Heart left ventricle (tissue), 16 donors: ENCODE measurements around the gene AXDND1. TPM values are rescaled to one million over a fixed set of nuclear protein-coding genes. Genes with fewer than 3 reads are reported as not detected.
"Not testable (repeated sequence)": the region's sequence is repeated elsewhere in the genome, so short reads cannot be mapped to it uniquely, and the experiment has no call there.

Source experiments
- ATAC-seq, 4 donors: fragments of 200-7000 bp; cut with Tn5 transposase; one replicate each; pipeline ENCODE4 v1.9.1; 2020 to 2022; ENCODE audit warnings: moderate library complexity in 4 of 4, mild to moderate bottlenecking in 3 of 4, moderate number of reproducible peaks in 1 of 4
- DNase-seq, 5 donors: peaks; one replicate each; pipeline ENCODE4 v3.0.0-alpha.2; 2020
- H3K27ac ChIP-seq, 12 donors: fragments of 200-600 bp; sonication (generic) in 4 of 12; one replicate each; pipeline versions ENCODE4 v1.5.0 to v1.8.0; 2016 to 2022; ENCODE audit warnings: mild to moderate bottlenecking in 2 of 12
- H3K27me3 ChIP-seq, 9 donors: fragments of 200-600 bp; sonication (generic) in 2 of 9; one replicate each; pipeline versions ENCODE4 v1.5.1 to v1.8.0; 2016 to 2022; ENCODE audit warnings: mild to moderate bottlenecking in 3 of 9
- H3K36me3 ChIP-seq, 9 donors: fragments of 200-600 bp; sonication (generic) in 2 of 9; one replicate each; pipeline versions ENCODE4 v1.5.0 to v1.8.0; 2018 to 2022; ENCODE audit warnings: mild to moderate bottlenecking in 2 of 9
- H3K4me1 ChIP-seq, 12 donors: fragments of 200-600 bp; sonication (generic) in 4 of 12; one replicate each; pipeline versions ENCODE4 v1.5.0 to v1.8.0; 2016 to 2022; ENCODE audit warnings: mild to moderate bottlenecking in 3 of 12
- H3K4me3 ChIP-seq, 12 donors: fragments of 200-600 bp; sonication (generic) in 4 of 12; one replicate each; pipeline versions ENCODE4 v1.5.0 to v1.8.0; 2017 to 2022; ENCODE audit warnings: mild to moderate bottlenecking in 9 of 12, moderate library complexity in 4 of 12
- H3K9me3 ChIP-seq, 12 donors: fragments of 200-600 bp; sonication (generic) in 4 of 12; one replicate each; pipeline versions ENCODE4 v1.5.0 to v1.8.0; 2016 to 2022; ENCODE audit warnings: mild to moderate bottlenecking in 1 of 12
- POLR2A ChIP-seq, 2 donors: fragments of 450-650 bp; IDR thresholded peaks; one replicate each; pipeline ENCODE4 v1.6.1; 2017; ENCODE audit warnings: antibody characterized with exemption in 2 of 2, mild to moderate bottlenecking in 2 of 2, moderate library complexity in 2 of 2
- WGBS, 4 donors: extraction: QIAGEN DNeasy Blood & Tissue Kit in 2 of 4; methylation state at CpG; one replicate each; pipeline versions ENCODE4 v1.1.5 to v1.1.7; 2013 to 2018; 5-methylcytosine and 5-hydroxymethylcytosine counted together
- intact Hi-C, 10 donors: fragments of 100-400 bp; cut with DNase I; formaldehyde crosslinking; loops; one replicate each; pipeline versions ENCODE4 v1.11.1 to v1.14.2; 2022
- polyA plus RNA-seq, 2 donors: library from polyadenylated mRNA; stranded (reverse); fragments of 200-250 nt; gene quantifications; one replicate each; pipeline ENCODE4 v1.2.3, GENCODE V29; 2013
- total RNA-seq, 9 donors: library from RNA; depleted of rRNA in 2 of 9; stranded (reverse); fragments of >200 nt in 2 of 9; fragmentation: NEBNext Ultra II Directional in 3 of 9; extraction: Animal tissue kit (Norgen Biotek cat#: 25700) in 3 of 9; gene quantifications; one replicate each; pipeline versions ENCODE4 v1.1.0 to v1.2.4, GENCODE V29; 2016 to 2023
- TF ChIP-seq, protein P1 (sequence below), 12 donors: fragments of 200-600 bp; sonication (generic) in 4 of 12; IDR thresholded peaks; one replicate each; pipeline versions ENCODE4 v1.5.0 to v1.8.0; 2018 to 2022; ENCODE audit warnings: antibody characterized with exemption in 12 of 12, mild to moderate bottlenecking in 5 of 12
- donor health status: ischemic (EF 13 %, LVEDD 7.1; RV severe dilation, severe dysfunction).
- donor health status: healthy with polysubstance abuse.
- donor health status: DM: no; HTN: yes; CAD: no.
- donor health status: DM: no; HTN: no; CAD: no.
- donor health status: ischemic (EF 25% LVEDD 6.9; RV normal size, moderate dysfunction).
- donor health status: ischemic (EF 25% LVEDD 5.7; RV mildly dilated, moderate dysfunction).
- donor health status: healthy.
- donor health status: DM: yes; HTN: yes; CAD: no.
- donor health status: ischemic (EF 35%, LVEDD 5.7; RV mildly dilated, moderate dysfunction).
- donor health status: nonischemic (EF 11% LVEDD 7.7; RV severe dilation, severe dysfunction).
- donor health status: DM: yes; HTN: yes; CAD: no.
- donor health status: PGD.
- donor health status: ischemic (EF 29% LVEDD 5.4; RV normal size, mild dysfunction).
- donor health status: nonischemic (EF 23%, LVEDD 6.1; RV moderate dilation, normal function).

Gene AXDND1
- total and polyA plus RNA-seq, 11 donors, result 0.08 to 0.16 TPM; not detected in 9

DNA sequence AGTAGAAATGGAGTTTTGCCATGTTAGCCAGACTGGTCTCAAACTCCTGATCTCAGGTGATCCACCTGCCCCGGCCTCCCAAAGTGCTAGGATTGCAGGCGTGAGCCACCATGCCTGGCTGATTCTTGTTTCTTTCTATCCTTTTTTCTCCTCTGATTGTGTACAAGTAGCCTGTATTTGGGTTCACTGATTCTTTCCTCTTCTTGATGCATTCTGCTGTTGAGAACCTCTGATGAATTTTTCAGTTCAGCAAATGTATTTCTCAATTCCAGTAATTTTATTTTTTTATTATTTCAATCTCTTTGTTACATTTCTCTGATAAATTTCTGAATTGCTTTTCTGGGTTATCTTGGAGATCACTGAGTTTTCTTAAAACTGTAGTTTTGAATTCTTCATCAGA is 58.8 kb downstream of the AXDND1 start:
- intact Hi-C loops, result no loop called here
- WGBS, 4 donors, result 89 to 97% (median 96%) methylated on average over 2 of the region's 2 CpGs
- Histone ChIP-seq H3K9me3 (peaks cover 0 to 27% (median 14%) of the 10 kb centered on the region in 12 donors), H3K27me3 (no peaks in the 10 kb centered on the region), H3K4me3 (no peak overlapping the region), H3K27ac (no peak overlapping the region), H3K4me1 (no peaks in the 10 kb centered on the region), H3K36me3 (no peaks in the 10 kb centered on the region)
- ATAC-seq (no peak), DNase-seq (no peak)
- no peak for TF ChIP-seq POLR2A (IDR thresholded peaks at IDR 0.05)
- TF ChIP-seq, protein P1, sequence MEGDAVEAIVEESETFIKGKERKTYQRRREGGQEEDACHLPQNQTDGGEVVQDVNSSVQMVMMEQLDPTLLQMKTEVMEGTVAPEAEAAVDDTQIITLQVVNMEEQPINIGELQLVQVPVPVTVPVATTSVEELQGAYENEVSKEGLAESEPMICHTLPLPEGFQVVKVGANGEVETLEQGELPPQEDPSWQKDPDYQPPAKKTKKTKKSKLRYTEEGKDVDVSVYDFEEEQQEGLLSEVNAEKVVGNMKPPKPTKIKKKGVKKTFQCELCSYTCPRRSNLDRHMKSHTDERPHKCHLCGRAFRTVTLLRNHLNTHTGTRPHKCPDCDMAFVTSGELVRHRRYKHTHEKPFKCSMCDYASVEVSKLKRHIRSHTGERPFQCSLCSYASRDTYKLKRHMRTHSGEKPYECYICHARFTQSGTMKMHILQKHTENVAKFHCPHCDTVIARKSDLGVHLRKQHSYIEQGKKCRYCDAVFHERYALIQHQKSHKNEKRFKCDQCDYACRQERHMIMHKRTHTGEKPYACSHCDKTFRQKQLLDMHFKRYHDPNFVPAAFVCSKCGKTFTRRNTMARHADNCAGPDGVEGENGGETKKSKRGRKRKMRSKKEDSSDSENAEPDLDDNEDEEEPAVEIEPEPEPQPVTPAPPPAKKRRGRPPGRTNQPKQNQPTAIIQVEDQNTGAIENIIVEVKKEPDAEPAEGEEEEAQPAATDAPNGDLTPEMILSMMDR (IDR thresholded peaks at IDR 0.05), result no peak

DNA sequence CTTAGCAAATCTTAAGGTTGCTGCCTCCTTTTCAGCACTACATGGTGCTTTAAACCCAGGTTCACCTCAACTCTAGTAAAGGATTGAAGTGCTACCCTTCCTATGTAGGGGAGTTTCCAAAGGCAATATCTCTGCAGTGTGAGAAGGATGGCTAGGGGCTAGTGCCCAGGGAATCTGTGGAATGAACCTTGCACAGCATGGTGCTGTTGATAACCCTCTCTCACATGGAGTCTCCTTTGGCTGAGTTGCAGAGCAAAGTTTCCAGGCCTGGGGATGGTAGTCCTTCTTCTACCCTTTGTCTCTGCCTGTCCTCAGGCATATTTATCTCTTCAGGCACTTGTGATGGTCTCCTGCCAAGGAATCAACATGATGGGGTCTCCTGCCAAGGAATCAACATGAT is 59.4 kb downstream of the AXDND1 start:
- intact Hi-C loops, result no loop called here
- TF ChIP-seq POLR2A (IDR thresholded peaks at IDR 0.05), result no peak
- TF ChIP-seq, protein P1 (IDR thresholded peaks at IDR 0.05), result no peak
- H3K4me3 ChIP-seq, result no peak overlapping the region

DNA sequence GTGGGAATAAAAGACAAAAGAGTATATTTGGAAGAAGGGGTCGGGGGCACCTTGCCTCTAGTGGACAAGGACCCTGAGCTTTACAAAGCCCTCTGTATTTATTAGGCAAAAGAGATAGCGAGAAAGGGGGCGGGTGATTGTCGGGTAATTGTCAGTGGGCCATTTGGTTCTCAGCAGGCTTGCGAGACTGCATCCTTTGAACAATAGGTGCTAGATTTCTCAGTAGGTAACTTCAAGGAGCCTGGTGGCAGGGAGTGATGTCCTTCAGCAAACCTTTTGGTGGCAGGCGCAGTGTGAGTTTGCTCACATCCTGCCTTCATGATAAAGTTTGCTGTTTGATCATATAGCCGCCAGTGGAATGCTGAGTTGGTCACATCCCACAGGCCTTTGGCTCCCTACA is 71.4 kb downstream of the AXDND1 start:
- Histone ChIP-seq H3K4me3 (no peak overlapping the region), H3K9me3 (peaks cover 0 to 2% (median 0%) of the 10 kb centered on the region in 12 donors), H3K4me1 (no peaks in the 10 kb centered on the region), H3K36me3 (no peaks in the 10 kb centered on the region), H3K27ac (no peak overlapping the region), H3K27me3 (peaks cover 0 to 4% (median 0%) of the 10 kb centered on the region in 9 donors)
- intact Hi-C loops, result no loop called here
- 66 to 81% (median 75%) methylated on average over 7 of the region's 7 CpGs for WGBS, 4 donors
- DNase-seq (no peak), ATAC-seq (no peak)
- no peak for TF ChIP-seq POLR2A (IDR thresholded peaks at IDR 0.05)
- TF ChIP-seq, protein P1 (IDR thresholded peaks at IDR 0.05), result no peak

More for the DNA sequence above, 59.4 kb downstream of the AXDND1 start:
- ATAC-seq (no peak), DNase-seq (no peak)
- Histone ChIP-seq H3K4me1 (no peaks in the 10 kb centered on the region), H3K27me3 (no peaks in the 10 kb centered on the region), H3K9me3 (peaks cover 0 to 27% (median 14%) of the 10 kb centered on the region in 12 donors), H3K36me3 (no peaks in the 10 kb centered on the region), H3K27ac (no peak overlapping the region)

DNA sequence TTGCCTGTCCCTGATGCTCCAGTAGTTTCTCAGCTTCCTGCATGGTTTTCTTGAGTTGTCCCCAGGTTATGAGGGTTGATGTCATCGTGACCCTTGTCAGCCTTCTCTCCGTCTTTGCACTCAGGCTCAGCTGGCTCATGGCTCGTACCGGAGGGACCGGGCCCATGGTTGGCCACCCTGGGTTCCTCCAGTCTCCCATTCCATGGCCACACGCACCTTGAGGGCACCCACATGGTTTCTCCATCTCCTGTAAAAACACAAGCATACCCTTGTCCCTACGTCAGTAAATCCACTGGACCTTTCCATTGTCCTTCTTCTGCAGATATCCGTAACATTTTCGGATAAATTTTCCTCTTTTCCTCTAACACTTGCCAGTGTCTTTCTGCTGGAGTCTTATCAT is 73.9 kb downstream of the AXDND1 start:
- H3K4me3 ChIP-seq, H3K4me1 ChIP-seq, ATAC-seq, H3K27ac ChIP-seq, H3K27me3 ChIP-seq, H3K36me3 ChIP-seq, H3K9me3 ChIP-seq, DNase-seq, intact Hi-C loops: not testable (repeated sequence)
- WGBS, 4 donors, result 81 to 90% (median 86%) methylated on average over 9 of the region's 9 CpGs

DNA sequence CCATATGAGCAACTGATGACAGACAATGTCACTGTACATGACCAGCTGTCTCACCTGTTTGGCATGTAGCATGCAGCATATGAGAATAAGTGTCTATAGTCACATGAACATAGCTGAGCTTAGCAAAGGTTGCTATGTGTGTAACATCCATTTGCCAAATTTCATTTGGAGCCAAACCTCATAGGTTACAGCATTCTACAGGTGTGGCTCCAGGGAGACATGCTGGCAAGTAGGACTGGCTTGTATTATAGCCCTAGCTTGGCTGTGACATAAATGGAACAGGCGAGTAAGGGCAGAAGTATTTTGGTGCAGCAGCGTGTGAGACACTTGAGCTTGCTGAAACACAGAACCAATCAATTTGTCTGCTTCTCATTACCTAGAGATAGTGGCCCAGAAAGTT is 74.5 kb downstream of the AXDND1 start:
- H3K27me3 ChIP-seq, H3K4me1 ChIP-seq, H3K36me3 ChIP-seq, H3K9me3 ChIP-seq, H3K27ac ChIP-seq, intact Hi-C loops, ATAC-seq, H3K4me3 ChIP-seq, DNase-seq: not testable (repeated sequence)
- 66 to 89% (median 73%) methylated on average over 2 of the region's 2 CpGs for WGBS, 4 donors
